ENCODE results near the gene SERGEF.

- TF ChIP-seq CTCF (IDR thresholded peaks at IDR 0.05 in 8 of 11, conservative IDR thresholded peaks at IDR 0.05 in 3 of 11) (peak; percentile 82 to 95 (median 89)), POLR2A (IDR thresholded peaks at IDR 0.05) (no peak)
These were observed 33.0 kb downstream of the SERGEF start for GRCh38 chr11:17979770-17980371.

Data from spleen (tissue), 7 donors.